HG03457 (cell line): ENCODE measurements around the gene PCDHGB7.
"Not testable (repeated sequence)": the region's sequence is repeated elsewhere in the genome, so short reads cannot be mapped to it uniquely, and the experiment has no call there.

Experiments
- ATAC-seq: cut with Tn5 transposase; IDR thresholded peaks from one replicate; pipeline ENCODE4 v1.9.1; 2021; ENCODE audit warnings: moderate number of reproducible peaks; ENCODE audit not compliant: unreplicated experiment

The PCDHGB7 gene

DNA sequence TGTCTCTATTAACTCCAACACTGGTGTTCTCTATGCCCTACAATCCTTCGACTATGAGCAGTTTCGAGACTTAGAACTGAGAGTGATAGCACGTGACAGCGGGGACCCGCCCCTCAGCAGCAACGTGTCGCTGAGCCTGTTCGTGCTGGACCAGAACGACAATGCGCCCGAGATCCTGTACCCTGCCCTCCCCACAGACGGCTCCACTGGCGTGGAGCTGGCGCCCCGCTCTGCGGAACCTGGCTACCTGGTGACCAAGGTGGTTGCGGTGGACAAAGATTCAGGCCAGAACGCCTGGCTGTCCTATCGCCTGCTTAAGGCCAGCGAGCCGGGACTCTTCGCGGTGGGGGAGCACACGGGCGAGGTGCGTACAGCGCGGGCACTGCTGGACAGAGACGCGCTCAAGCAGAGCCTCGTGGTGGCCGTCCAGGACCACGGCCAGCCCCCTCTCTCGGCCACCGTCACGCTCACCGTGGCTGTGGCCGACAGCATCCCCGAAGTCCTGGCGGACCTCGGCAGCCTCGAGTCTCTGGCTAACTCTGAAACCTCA, 5.3 kb downstream of the PCDHGB7 start:
- no peak for ATAC-seq

DNA sequence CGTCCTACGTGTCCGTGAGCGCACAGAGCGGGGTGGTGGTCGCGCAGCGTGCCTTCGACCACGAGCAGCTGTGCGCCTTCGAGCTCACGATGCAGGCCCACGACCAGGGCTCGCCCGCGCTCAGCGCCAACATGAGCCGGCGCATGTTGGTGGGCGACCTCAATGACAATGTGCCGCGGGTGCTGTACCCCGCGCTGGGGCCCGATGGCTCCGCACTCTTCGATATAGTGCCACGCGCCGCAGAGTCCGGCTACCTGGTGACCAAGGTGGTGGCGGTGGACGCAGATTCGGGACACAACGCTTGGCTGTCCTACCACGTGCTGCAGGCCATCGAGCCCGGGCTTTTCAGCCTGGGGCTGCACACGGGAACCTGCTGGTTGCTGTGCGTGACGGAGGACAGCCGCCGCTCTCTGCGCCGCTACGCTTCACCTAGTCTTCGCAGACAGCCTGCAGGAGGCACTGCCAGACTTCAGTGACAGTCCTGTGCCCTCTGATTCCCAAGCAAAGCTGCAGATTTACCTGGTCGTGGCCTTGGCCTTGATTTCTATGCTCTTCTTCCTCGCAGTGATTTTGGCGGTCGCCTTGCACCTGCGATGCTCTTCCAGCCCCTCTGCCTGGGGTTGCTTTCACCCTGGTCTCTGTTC, 10.4 kb downstream of the PCDHGB7 start:
- no peak for ATAC-seq

DNA sequence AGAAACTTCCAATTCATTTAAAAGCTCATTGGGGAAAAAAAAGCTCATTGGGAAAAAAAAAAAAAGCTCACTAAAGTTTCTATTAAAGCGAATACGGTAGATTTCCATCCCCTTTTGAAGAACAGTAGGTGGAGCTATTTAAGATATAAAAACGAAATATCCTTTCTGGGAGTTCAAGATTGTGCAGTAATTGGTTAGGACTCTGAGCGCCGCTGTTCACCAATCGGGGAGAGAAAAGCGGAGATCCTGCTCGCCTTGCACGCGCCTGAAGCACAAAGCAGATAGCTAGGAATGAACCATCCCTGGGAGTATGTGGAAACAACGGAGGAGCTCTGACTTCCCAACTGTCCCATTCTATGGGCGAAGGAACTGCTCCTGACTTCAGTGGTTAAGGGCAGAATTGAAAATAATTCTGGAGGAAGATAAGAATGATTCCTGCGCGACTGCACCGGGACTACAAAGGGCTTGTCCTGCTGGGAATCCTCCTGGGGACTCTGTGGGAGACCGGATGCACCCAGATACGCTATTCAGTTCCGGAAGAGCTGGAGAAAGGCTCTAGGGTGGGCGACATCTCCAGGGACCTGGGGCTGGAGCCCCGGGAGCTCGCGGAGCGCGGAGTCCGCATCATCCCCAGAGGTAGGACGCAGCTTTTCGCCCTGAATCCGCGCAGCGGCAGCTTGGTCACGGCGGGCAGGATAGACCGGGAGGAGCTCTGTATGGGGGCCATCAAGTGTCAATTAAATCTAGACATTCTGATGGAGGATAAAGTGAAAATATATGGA, 13.0 kb downstream of the PCDHGB7 start, which contains the start of gene PCDHGA12:
TSS of gene PCDHGA12 (plus strand) at position 176 of the 782 bp plus-strand sequence. CDS start at position 429, 253 bp downstream.
- ATAC-seq = peak; percentile 94

DNA sequence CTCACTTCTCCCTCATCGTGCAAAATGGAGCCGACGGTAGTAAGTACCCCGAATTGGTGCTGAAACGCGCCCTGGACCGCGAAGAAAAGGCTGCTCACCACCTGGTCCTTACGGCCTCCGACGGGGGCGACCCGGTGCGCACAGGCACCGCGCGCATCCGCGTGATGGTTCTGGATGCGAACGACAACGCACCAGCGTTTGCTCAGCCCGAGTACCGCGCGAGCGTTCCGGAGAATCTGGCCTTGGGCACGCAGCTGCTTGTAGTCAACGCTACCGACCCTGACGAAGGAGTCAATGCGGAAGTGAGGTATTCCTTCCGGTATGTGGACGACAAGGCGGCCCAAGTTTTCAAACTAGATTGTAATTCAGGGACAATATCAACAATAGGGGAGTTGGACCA, 13.8 kb downstream of the PCDHGB7 start:
- ATAC-seq = no peak

DNA sequence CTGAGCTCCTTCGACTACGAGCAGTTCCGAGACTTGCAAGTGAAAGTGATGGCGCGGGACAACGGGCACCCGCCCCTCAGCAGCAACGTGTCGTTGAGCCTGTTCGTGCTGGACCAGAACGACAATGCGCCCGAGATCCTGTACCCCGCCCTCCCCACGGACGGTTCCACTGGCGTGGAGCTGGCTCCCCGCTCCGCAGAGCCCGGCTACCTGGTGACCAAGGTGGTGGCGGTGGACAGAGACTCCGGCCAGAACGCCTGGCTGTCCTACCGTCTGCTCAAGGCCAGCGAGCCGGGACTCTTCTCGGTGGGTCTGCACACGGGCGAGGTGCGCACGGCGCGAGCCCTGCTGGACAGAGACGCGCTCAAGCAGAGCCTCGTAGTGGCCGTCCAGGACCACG, 14.8 kb downstream of the PCDHGB7 start:
- not testable (repeated sequence) for ATAC-seq

DNA sequence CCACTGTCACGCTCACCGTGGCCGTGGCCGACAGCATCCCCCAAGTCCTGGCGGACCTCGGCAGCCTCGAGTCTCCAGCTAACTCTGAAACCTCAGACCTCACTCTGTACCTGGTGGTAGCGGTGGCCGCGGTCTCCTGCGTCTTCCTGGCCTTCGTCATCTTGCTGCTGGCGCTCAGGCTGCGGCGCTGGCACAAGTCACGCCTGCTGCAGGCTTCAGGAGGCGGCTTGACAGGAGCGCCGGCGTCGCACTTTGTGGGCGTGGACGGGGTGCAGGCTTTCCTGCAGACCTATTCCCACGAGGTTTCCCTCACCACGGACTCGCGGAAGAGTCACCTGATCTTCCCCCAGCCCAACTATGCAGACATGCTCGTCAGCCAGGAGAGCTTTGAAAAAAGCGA, 15.2 kb downstream of the PCDHGB7 start:
- not testable (repeated sequence) for ATAC-seq

DNA sequence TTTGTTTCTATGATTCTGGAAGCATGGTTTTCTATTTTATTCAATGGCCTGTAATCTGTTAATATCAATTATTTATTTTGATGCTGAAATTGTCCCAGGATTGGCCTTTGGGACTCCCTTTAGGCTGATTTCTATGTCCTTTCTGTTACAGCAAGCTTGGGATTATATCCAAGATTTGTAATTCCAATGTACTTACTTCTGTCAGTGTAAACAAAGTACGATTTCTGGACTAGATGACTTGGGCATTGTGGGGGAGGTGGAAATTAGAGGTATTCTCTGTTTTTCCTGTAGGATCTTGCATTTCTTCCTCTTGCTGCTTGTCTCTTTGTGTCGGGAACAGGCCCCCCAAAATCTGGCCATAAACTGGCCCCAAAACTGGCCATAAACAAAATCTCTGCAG, 16.5 kb downstream of the PCDHGB7 start:
- no peak for ATAC-seq

DNA sequence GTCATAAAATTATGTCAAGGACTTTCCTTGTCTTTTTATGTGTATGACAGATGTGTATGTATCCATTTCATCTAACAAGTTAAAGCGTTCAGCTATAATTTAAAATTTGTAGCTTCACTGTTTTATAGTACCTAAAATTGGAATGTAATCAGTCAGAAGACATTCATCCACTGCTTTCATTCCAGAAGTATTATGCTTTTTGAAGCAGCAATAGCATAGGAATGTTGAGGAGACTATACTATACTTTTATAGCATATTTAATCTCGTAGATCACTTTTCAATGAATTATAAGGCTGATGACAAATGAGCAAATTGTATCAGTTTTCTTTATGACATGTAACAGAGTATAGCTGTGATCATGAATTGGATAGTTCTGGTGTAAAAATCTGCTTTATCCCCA, 19.7 kb downstream of the PCDHGB7 start:
- ATAC-seq = no peak

DNA sequence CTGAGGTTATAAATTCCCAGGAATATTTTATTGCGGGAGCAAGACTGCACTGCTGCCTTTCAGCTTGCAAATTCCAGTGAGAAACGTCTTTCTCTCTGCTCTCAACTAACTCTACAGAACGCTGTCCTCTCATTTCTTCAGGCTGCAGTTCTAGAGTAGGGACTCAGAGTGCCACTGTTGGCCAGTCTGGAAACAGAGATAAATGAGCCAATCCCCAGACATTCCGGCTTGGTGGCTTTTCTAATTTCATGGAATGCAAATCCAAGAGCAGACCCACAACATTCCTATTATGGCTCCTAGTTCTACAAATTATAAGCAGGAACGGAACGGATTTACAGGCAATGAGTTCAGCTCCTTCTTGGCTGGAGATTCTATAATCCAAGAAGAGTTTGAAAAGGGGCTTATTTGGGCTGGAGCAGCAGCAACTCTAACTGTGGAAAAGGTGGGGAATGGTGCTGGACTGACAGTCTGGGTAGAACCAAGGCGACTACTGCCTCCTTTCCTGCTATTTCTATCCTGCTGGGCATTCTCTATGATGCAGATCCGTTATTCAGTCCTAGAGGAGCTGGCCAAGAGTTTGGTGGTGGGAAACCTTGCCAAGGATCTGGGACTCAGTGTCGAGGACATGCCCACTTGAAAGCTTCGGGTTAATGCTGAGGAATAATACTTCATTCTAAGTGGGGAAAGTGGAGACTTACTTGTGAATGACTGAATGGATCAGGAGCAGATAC, 22.1 kb downstream of the PCDHGB7 start:
- no peak for ATAC-seq

DNA sequence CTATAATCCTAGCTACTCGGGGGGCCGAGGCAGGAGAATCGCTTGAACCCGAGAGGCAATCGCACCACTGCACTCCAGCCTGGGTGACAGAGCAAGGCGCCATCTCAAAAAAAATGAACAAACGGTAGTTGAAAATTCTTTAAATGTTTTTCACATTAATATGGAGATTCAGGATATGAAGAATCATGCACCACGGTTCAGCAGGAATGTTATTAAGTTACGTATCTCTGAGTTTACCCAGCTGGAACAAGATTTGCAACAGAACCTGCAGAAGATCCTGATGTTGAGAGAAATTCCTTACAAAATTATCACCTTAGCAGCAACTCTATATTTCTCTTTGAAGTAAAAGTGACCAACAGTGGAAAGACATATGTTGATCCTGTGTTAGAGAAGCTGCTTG, 22.9 kb downstream of the PCDHGB7 start:
- no peak for ATAC-seq

DNA sequence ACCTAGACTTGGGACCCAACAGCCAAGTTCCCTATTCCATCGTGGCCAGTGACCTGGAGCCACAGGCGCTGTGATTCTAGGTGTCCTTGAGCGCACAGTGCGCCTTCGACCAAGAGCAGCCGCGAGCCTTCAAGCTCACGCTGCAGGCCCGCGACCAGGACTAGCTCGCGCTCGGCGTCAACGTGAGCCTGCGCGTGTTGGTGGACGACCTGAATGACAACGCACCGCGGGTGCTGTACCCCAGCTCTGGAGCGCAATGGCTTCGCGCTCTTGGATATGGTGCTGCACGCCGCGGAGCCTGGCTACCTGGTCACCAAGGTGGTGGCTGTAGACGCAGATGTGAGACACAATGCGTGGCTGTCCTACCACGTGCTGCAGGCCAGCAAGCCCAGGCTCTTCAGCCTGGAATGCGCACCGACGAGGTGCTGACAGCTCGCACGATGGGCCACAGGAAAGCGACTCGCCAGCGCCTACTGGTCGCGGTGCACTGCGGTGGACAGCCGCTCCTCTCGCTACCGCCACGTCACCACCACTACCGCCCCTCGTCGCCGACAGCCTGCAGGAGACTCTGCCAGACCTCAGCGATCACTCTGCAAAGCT, 24.2 kb downstream of the PCDHGB7 start:
- ATAC-seq = no peak

DNA sequence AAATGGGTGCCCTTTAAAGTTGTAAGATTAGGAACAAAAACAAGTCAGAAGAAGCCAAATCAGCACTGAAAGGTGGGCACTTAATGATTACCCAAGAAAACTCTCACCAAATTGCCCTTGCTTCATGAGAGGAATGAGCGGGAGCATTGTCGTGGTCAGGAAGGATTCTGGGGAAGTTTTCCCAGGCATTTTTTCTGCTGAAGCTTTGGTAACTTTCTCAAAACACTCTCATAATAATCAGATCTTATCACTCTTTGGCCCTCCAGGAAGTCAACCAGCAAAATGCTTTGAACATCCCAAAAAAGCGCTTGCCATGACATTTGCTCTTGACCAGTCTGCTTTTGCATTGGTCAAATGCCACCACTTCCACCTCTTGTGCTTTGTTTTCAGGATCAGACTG, 47.9 kb downstream of the PCDHGB7 start:
- ATAC-seq = no peak
